Skeletal muscle tissue (tissue), 4 donors: ENCODE measurements around the gene YWHAE. TPM values are rescaled to one million over a fixed set of nuclear protein-coding genes. Genes with fewer than 3 reads are reported as not detected.
"Not testable (repeated sequence)": the region's sequence is repeated elsewhere in the genome, so short reads cannot be mapped to it uniquely, and the experiment has no call there.

ENCODE experiments used
- H3K27ac ChIP-seq: one replicate; pipeline ENCODE4 v1.7.0; 2013; ENCODE audit warnings: mild to moderate bottlenecking, low read depth, low read length, inconsistent platforms
- H3K27me3 ChIP-seq, 3 donors: one replicate each; pipeline ENCODE4 v1.7.0; 2013; ENCODE audit warnings: low read length in 3 of 3; ENCODE audit not compliant: control insufficient read depth in 3 of 3, insufficient read depth in 3 of 3
- H3K36me3 ChIP-seq, 3 donors: one replicate each; pipeline ENCODE4 v1.7.0; 2013; ENCODE audit warnings: low read length in 3 of 3; ENCODE audit not compliant: control insufficient read depth in 3 of 3, insufficient read depth in 3 of 3
- H3K4me1 ChIP-seq, 3 donors: one replicate each; pipeline ENCODE4 v1.7.0; 2013; ENCODE audit warnings: low read length in 3 of 3, mild to moderate bottlenecking in 3 of 3; ENCODE audit not compliant: control insufficient read depth in 3 of 3, insufficient read depth in 3 of 3
- H3K4me3 ChIP-seq, 3 donors: one replicate each; pipeline ENCODE4 v1.7.0; 2013; ENCODE audit warnings: low read length in 3 of 3
- H3K9ac ChIP-seq, 3 donors: one replicate each; pipeline ENCODE4 v1.7.0; 2013; ENCODE audit warnings: low read length in 3 of 3, mild to moderate bottlenecking in 3 of 3, moderate library complexity in 2 of 3, low read depth in 1 of 3
- H3K9me3 ChIP-seq, 3 donors: one replicate each; pipeline ENCODE4 v1.7.0; 2013; ENCODE audit warnings: low read length in 3 of 3; ENCODE audit not compliant: control insufficient read depth in 3 of 3
- total RNA-seq: library from RNA; depleted of rRNA; stranded (reverse); fragments of >200 nt; gene quantifications from one replicate; pipeline ENCODE4 v1.2.3, GENCODE V29; 2014
- donor health status: Osteomylitis.

Gene YWHAE
- total RNA-seq, 1 donor from 2014 or later = 280 TPM

GRCh38 chr17:1390432-1391367 lies 9.3 kb downstream of the YWHAE start:
- Histone ChIP-seq H3K9ac (peak overlapping the region; percentile 25 to 70 (median 70)), H3K36me3 (no peaks in the 10 kb centered on the region), H3K27me3 (no peaks in the 10 kb centered on the region), H3K4me1 (peaks cover 51 to 54% (median 53%) of the 10 kb centered on the region in 3 donors), H3K4me3 (peak overlapping the region; percentile 30 to 45 (median 39)), H3K9me3 (no peaks in the 10 kb centered on the region), H3K27ac (peak overlapping the region; percentile 94)

GRCh38 chr17:1387490-1388227 lies 12.4 kb downstream of the YWHAE start:
- peaks cover 47 to 55% (median 50%) of the 10 kb centered on the region in 3 donors for H3K4me1 ChIP-seq
- not testable (repeated sequence) for H3K27ac ChIP-seq, H3K9ac ChIP-seq, H3K4me3 ChIP-seq, H3K27me3 ChIP-seq, H3K9me3 ChIP-seq, H3K36me3 ChIP-seq

GRCh38 chr17:1386675-1387190 lies 13.3 kb downstream of the YWHAE start:
- H3K36me3 ChIP-seq, H3K27me3 ChIP-seq, H3K4me3 ChIP-seq, H3K27ac ChIP-seq, H3K9me3 ChIP-seq, H3K9ac ChIP-seq: not testable (repeated sequence)
- H3K4me1 ChIP-seq = peaks cover 40 to 50% (median 43%) of the 10 kb centered on the region in 3 donors

- H3K9ac ChIP-seq = no peak overlapping the region
- no peak overlapping the region for H3K4me3 ChIP-seq
- peaks cover 35 to 50% (median 41%) of the 10 kb centered on the region in 3 donors for H3K4me1 ChIP-seq
- no peak overlapping the region for H3K27ac ChIP-seq
- no peaks in the 10 kb centered on the region for H3K9me3 ChIP-seq
- no peaks in the 10 kb centered on the region for H3K36me3 ChIP-seq
- no peaks in the 10 kb centered on the region for H3K27me3 ChIP-seq
Measured at GRCh38 chr17:1386265-1386664, 13.8 kb downstream of the YWHAE start.

GRCh38 chr17:1385861-1386260 lies 14.2 kb downstream of the YWHAE start:
- Histone ChIP-seq H3K4me1 (peaks cover 31 to 50% (median 39%) of the 10 kb centered on the region in 3 donors), H3K27ac (no peak overlapping the region), H3K36me3 (no peaks in the 10 kb centered on the region), H3K9ac (no peak overlapping the region), H3K27me3 (no peaks in the 10 kb centered on the region), H3K9me3 (no peaks in the 10 kb centered on the region), H3K4me3 (no peak overlapping the region)

GRCh38 chr17:1384905-1385435 lies 15.1 kb downstream of the YWHAE start:
- Histone ChIP-seq H3K9me3 (no peaks in the 10 kb centered on the region), H3K27ac (peak overlapping the region; percentile 25), H3K36me3 (no peaks in the 10 kb centered on the region), H3K4me3 (no peak overlapping the region), H3K4me1 (peaks cover 22 to 47% (median 38%) of the 10 kb centered on the region in 3 donors), H3K9ac (no peak overlapping the region), H3K27me3 (no peaks in the 10 kb centered on the region)

- Histone ChIP-seq H3K9ac (no peak overlapping the region), H3K4me1 (peaks cover 37 to 64% (median 44%) of the 10 kb centered on the region in 3 donors), H3K27ac (peak overlapping the region; percentile 48)
Measured at GRCh38 chr17:1379930-1380313, 20.1 kb downstream of the YWHAE start.

GRCh38 chr17:1379208-1379929 lies 20.7 kb downstream of the YWHAE start:
- H3K36me3 ChIP-seq = no peaks in the 10 kb centered on the region
- no peak overlapping the region for H3K9ac ChIP-seq
- peaks cover 43 to 62% (median 46%) of the 10 kb centered on the region in 3 donors for H3K4me1 ChIP-seq
- no peaks in the 10 kb centered on the region for H3K27me3 ChIP-seq
- H3K9me3 ChIP-seq = no peaks in the 10 kb centered on the region
- no peak overlapping the region for H3K4me3 ChIP-seq
- no peak overlapping the region for H3K27ac ChIP-seq

More at GRCh38 chr17:1379930-1380313, 20.1 kb downstream of the YWHAE start:
- peak overlapping the region in 1 of 3 donors; percentile 22 for H3K4me3 ChIP-seq
- H3K27me3 ChIP-seq = no peaks in the 10 kb centered on the region
- no peaks in the 10 kb centered on the region for H3K9me3 ChIP-seq
- no peaks in the 10 kb centered on the region for H3K36me3 ChIP-seq

GRCh38 chr17:1378476-1378860 lies 21.6 kb downstream of the YWHAE start:
- H3K27ac ChIP-seq, H3K27me3 ChIP-seq, H3K4me3 ChIP-seq, H3K9ac ChIP-seq, H3K9me3 ChIP-seq, H3K36me3 ChIP-seq: not testable (repeated sequence)
- H3K4me1 ChIP-seq = peaks cover 44 to 64% (median 50%) of the 10 kb centered on the region in 3 donors
